ENCODE results near the gene PJA1.

PJA1 gene

GRCh38 chrX:69140837-69141236 lies 24.4 kb downstream of the PJA1 start:
- H3K27ac ChIP-seq = no peak overlapping the region
- TF ChIP-seq CTCF (conservative IDR thresholded peaks at IDR 0.05) = no peak

GRCh38 chrX:69139516-69139915 lies 25.7 kb downstream of the PJA1 start:
- H3K27ac ChIP-seq = no peak overlapping the region
- no peak for TF ChIP-seq CTCF (conservative IDR thresholded peaks at IDR 0.05)

- no peak for TF ChIP-seq CTCF (conservative IDR thresholded peaks at IDR 0.05)
- H3K27ac ChIP-seq = no peak overlapping the region
Observed at GRCh38 chrX:69138512-69138911, 26.7 kb downstream of the PJA1 start.

GRCh38 chrX:69138118-69138390 lies 27.2 kb downstream of the PJA1 start:
- H3K27ac ChIP-seq = no peak overlapping the region

GRCh38 chrX:69137371-69138117 lies 27.7 kb downstream of the PJA1 start:
- H3K27ac ChIP-seq = no peak overlapping the region
- no peak for TF ChIP-seq CTCF (conservative IDR thresholded peaks at IDR 0.05)

More at GRCh38 chrX:69138118-69138390, 27.2 kb downstream of the PJA1 start:
- TF ChIP-seq CTCF (conservative IDR thresholded peaks at IDR 0.05) = no peak

GRCh38 chrX:69136546-69137331 lies 28.5 kb downstream of the PJA1 start:
- H3K27ac ChIP-seq = no peak overlapping the region
- TF ChIP-seq CTCF (conservative IDR thresholded peaks at IDR 0.05) = no peak

- peak; percentile 61 for TF ChIP-seq CTCF (conservative IDR thresholded peaks at IDR 0.05)
- H3K27ac ChIP-seq = no peak overlapping the region
Observed at GRCh38 chrX:69133921-69134542, 31.2 kb downstream of the PJA1 start.

Data from VCaP (cell line).